WTC11 (cell line): ENCODE data around the gene KRTAP12-4.

Source experiments
- CREM ChIP-seq: sonication (generic); formaldehyde crosslinking; IDR thresholded peaks from 2 replicates; pipeline ENCODE4 v1.8.1; 2022; ENCODE audit warnings: mild to moderate bottlenecking, missing genetic modification reagents, moderate library complexity
- NFYB ChIP-seq: sonication (generic); formaldehyde crosslinking; conservative IDR thresholded peaks from 2 replicates; pipeline ENCODE4 v1.8.0; 2022; ENCODE audit warnings: low read depth, missing genetic modification reagents
- SP1 ChIP-seq: sonication (generic); formaldehyde crosslinking; conservative IDR thresholded peaks from 2 replicates; pipeline ENCODE4 v1.8.1; 2022; ENCODE audit warnings: missing genetic modification reagents
- USF2 ChIP-seq: sonication (generic); formaldehyde crosslinking; IDR thresholded peaks from 2 replicates; pipeline ENCODE4 v1.8.1; 2023; ENCODE audit warnings: mild to moderate bottlenecking, missing genetic modification reagents, moderate library complexity
- ZBTB21 ChIP-seq: sonication (generic); formaldehyde crosslinking; IDR thresholded peaks from 2 replicates; pipeline ENCODE4 v1.8.1; 2023; ENCODE audit warnings: mild to moderate bottlenecking, missing genetic modification reagents, borderline replicate concordance
- ZNF219 ChIP-seq: sonication (generic); formaldehyde crosslinking; IDR thresholded peaks from 2 replicates; pipeline ENCODE4 v1.8.0; 2023; ENCODE audit warnings: missing genetic modification reagents, mild to moderate bottlenecking, borderline replicate concordance
- TF ChIP-seq, protein P1 (sequence below): sonication (generic); formaldehyde crosslinking; IDR thresholded peaks from 2 replicates; pipeline ENCODE4 v1.8.0; 2022; ENCODE audit warnings: mild to moderate bottlenecking, missing genetic modification reagents
- TF ChIP-seq, protein P2 (sequence below): fragments of 200-600 bp; IDR thresholded peaks from 2 replicates; pipeline ENCODE4 v1.8.0; 2022; ENCODE audit warnings: antibody characterized with exemption
- TF ChIP-seq, protein P3 (sequence below): sonication (generic); formaldehyde crosslinking; conservative IDR thresholded peaks from 2 replicates; pipeline ENCODE4 v1.8.1; 2023; ENCODE audit warnings: mild to moderate bottlenecking, low read depth, missing genetic modification reagents, moderate library complexity

DNA sequence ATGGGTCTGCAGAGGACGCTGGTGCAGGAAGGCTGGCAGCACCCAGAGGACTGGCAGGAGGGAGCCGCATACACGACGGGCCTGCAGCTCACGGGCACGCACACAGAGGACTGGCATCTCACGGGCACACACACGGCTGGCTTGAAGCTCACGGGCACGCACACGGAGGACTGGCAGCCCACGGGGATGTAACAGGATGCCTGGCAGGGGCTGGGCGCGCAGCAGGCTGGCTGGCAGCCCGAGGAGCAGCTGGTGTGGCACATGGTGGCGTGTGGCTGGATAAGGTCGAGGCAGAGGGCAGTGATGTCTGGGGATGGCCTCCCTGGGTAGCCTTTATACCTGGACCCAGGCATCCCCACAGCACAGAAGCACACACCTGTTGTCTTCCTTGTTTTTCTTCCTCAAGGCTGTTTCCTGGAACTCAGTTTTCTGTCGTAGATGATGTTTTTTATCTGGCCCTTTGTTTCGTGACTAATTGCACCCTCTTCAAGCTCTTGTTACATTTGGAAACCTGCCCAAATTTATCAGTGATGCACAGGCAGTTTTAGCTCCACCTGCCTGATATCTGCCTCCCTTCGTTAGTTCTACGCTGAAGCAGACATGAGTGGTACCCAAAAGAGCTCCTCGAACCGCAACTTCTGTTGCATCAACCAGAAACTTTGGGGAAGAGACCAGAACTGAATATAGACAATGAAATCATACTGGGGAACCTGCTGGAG, 27.6 kb upstream of the KRTAP12-4 start, which contains the start of gene KRTAP12-1:
- TF ChIP-seq, protein P1, sequence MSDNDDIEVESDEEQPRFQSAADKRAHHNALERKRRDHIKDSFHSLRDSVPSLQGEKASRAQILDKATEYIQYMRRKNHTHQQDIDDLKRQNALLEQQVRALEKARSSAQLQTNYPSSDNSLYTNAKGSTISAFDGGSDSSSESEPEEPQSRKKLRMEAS: no peak
- TF ChIP-seq SP1 (CRISPR knock-in tag): no peak
- TF ChIP-seq CREM (CRISPR knock-in tag): no peak
- TF ChIP-seq ZNF219 (CRISPR knock-in tag): no peak
- TF ChIP-seq, protein P2, sequence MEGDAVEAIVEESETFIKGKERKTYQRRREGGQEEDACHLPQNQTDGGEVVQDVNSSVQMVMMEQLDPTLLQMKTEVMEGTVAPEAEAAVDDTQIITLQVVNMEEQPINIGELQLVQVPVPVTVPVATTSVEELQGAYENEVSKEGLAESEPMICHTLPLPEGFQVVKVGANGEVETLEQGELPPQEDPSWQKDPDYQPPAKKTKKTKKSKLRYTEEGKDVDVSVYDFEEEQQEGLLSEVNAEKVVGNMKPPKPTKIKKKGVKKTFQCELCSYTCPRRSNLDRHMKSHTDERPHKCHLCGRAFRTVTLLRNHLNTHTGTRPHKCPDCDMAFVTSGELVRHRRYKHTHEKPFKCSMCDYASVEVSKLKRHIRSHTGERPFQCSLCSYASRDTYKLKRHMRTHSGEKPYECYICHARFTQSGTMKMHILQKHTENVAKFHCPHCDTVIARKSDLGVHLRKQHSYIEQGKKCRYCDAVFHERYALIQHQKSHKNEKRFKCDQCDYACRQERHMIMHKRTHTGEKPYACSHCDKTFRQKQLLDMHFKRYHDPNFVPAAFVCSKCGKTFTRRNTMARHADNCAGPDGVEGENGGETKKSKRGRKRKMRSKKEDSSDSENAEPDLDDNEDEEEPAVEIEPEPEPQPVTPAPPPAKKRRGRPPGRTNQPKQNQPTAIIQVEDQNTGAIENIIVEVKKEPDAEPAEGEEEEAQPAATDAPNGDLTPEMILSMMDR: no peak
- no peak for TF ChIP-seq ZBTB21 (CRISPR knock-in tag)
- no peak for TF ChIP-seq NFYB (CRISPR knock-in tag)
- TF ChIP-seq USF2 (CRISPR knock-in tag): no peak
- TF ChIP-seq, protein P3, sequence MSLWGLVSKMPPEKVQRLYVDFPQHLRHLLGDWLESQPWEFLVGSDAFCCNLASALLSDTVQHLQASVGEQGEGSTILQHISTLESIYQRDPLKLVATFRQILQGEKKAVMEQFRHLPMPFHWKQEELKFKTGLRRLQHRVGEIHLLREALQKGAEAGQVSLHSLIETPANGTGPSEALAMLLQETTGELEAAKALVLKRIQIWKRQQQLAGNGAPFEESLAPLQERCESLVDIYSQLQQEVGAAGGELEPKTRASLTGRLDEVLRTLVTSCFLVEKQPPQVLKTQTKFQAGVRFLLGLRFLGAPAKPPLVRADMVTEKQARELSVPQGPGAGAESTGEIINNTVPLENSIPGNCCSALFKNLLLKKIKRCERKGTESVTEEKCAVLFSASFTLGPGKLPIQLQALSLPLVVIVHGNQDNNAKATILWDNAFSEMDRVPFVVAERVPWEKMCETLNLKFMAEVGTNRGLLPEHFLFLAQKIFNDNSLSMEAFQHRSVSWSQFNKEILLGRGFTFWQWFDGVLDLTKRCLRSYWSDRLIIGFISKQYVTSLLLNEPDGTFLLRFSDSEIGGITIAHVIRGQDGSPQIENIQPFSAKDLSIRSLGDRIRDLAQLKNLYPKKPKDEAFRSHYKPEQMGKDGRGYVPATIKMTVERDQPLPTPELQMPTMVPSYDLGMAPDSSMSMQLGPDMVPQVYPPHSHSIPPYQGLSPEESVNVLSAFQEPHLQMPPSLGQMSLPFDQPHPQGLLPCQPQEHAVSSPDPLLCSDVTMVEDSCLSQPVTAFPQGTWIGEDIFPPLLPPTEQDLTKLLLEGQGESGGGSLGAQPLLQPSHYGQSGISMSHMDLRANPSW: no peak
